Measurements from ENCODE around the gene TET1. TPM values are rescaled to one million over a fixed set of nuclear protein-coding genes. Genes with fewer than 3 reads are reported as not detected.
"Not testable (repeated sequence)": the region's sequence is repeated elsewhere in the genome, so short reads cannot be mapped to it uniquely, and the experiment has no call there.

The TET1 gene
- total RNA-seq, 4 donors from 2014 or later = 1.5 to 3.3 (median 1.5) TPM

DNA sequence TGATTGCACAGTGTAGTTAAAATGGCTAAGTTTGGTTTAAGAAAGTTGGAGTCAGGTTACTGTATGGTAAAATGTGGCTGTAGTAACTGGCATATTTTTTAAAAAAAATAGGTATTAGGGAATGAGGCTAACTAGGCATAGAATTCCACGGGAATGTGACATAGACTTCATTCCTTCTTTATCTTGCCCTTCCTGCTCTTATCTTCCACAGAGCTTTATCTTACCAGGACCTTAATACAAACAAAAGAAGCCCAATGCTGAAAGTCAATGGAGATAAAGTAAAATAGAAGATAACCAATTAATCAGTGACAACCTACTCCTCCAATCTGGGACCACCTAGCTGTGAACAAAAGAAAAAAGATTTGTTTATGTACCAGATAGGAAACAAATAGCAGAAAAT, 58.1 kb downstream of the TET1 start:
- H3K4me1 ChIP-seq = no peaks in the 10 kb centered on the region
- no peak overlapping the region for H3K27ac ChIP-seq
- no peak overlapping the region for H3K4me3 ChIP-seq
- no peaks in the 10 kb centered on the region for H3K9me3 ChIP-seq
- in situ Hi-C loops (cut with MboI; ENCODE audit: low pct_ligation_motif_present in 1 of 4, low pct_unique_long_range_greater_than_20kb in 1 of 4, low sequenced_read_pairs in 3 of 4) = no loop called here
- 57 to 89% methylated on average over 1 of the region's 1 CpG for WGBS, 2 donors (ENCODE audit: low coverage in 1 of 2)
- TF ChIP-seq POLR2A (IDR thresholded peaks at IDR 0.05) (no peak), CTCF (IDR thresholded peaks at IDR 0.05) (no peak), EP300 (IDR thresholded peaks at IDR 0.05; ENCODE audit: low read depth) (no peak), POLR2AphosphoS5 (IDR thresholded peaks at IDR 0.05) (no peak)
- intact Hi-C loops (cut with DNase I; ENCODE audit: low total_unique reads) = no loop called here
- no peaks in the 10 kb centered on the region for H3K27me3 ChIP-seq
- no peaks in the 10 kb centered on the region for H3K36me3 ChIP-seq
- DNase-seq = no peak

DNA sequence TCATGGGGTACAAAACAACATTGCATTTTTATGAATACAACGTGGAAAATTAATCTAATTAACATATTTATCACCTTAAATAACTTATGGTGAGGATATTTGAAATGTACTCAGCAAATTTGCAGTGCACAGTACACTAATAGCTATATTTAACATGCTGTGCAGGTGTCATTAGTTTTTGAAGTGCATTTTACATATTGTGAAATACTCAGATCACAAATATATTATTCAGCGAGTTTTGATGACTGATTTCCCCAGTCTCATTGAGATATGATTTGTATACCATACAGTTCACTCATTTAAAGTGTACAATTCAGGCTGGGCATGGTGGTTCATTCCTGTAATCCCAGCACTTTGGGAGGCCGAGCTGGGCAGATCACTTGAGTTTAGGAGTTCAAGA, 59.5 kb downstream of the TET1 start:
- Histone ChIP-seq H3K36me3 (no peaks in the 10 kb centered on the region), H3K4me1 (no peaks in the 10 kb centered on the region), H3K4me3 (no peak overlapping the region), H3K27ac (no peak overlapping the region), H3K9me3 (no peaks in the 10 kb centered on the region), H3K27me3 (no peaks in the 10 kb centered on the region)
- WGBS, 2 donors (ENCODE audit: low coverage in 1 of 2) = 86 to 88% methylated on average over 3 of the region's 3 CpGs
- no peak for DNase-seq
- in situ Hi-C loops (cut with MboI; ENCODE audit: low pct_ligation_motif_present in 1 of 4, low pct_unique_long_range_greater_than_20kb in 1 of 4, low sequenced_read_pairs in 3 of 4) = no loop called here
- intact Hi-C loops (cut with DNase I; ENCODE audit: low total_unique reads) = no loop called here
- TF ChIP-seq CTCF (IDR thresholded peaks at IDR 0.05) (no peak), POLR2AphosphoS5 (IDR thresholded peaks at IDR 0.05) (no peak), EP300 (IDR thresholded peaks at IDR 0.05; ENCODE audit: low read depth) (no peak), POLR2A (IDR thresholded peaks at IDR 0.05) (no peak)

DNA sequence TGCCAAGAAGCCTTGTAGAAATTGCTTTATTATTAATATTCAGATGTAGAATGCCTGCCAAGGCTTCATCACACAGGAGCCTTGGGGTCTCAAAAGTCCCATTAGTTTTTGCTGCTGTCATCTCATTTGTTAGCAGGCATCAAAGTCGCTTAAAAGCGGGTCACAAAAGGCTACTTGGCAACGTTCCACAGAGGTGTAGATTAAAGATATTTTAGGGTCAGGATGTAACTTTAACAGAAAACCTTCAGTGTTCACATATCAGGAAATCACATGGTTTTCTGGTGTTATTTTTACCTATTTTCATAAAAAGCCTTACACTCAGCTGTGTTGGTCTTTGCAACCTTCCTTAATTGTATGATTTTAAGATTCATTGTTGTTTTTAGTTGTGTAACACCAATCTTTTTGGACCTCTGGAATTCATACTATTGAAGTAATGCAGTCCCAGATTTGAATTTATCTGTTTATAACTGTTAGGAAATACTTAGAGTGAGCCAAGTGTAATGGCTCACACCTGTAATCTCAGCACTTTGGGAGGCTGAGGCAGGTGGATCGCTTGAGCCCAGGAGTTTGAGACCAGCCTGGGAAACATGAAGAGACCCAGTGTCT, 65.3 kb downstream of the TET1 start:
- TF ChIP-seq CTCF (IDR thresholded peaks at IDR 0.05) (no peak), EP300 (IDR thresholded peaks at IDR 0.05; ENCODE audit: low read depth) (no peak), POLR2AphosphoS5 (IDR thresholded peaks at IDR 0.05) (no peak), POLR2A (IDR thresholded peaks at IDR 0.05) (no peak)
- Histone ChIP-seq H3K4me3 (no peak overlapping the region), H3K27me3 (no peaks in the 10 kb centered on the region), H3K27ac (no peak overlapping the region), H3K4me1 (peaks cover 0 to 8% (median 0%) of the 10 kb centered on the region in 4 donors), H3K9me3 (no peaks in the 10 kb centered on the region), H3K36me3 (no peaks in the 10 kb centered on the region)
- intact Hi-C loops (cut with DNase I; ENCODE audit: low total_unique reads) (no loop called here), in situ Hi-C loops (cut with MboI; ENCODE audit: low pct_ligation_motif_present in 1 of 4, low pct_unique_long_range_greater_than_20kb in 1 of 4, low sequenced_read_pairs in 3 of 4) (no loop called here)
- DNase-seq = no peak
- WGBS, 2 donors (ENCODE audit: low coverage in 1 of 2) = 53 to 62% methylated on average over 4 of the region's 4 CpGs

DNA sequence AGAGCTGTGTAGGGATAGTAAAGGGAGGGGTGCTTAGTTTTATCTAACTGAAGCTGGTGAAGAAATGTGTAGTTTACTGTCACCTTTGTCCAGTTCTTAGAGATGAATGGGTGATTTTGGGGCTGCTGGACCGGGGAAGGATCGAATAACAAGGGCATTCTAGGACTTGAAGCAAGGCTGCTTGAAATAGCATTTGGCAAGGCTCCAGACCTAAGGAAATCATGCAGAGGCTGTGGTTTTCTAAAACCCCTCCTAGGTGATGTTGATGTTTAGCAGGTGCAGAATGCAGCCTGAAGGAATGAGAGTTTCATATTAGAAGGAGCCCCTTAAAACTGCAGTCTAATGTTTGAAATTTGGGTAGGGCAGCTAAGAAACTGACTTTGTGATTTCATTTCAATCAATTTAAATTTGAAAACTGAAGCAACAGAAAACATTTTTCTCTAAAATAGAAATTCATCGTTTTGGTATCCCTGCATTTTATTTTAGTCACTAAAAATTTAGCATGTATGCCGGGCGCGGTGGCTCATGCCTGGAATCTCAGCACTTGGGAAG, 68.5 kb downstream of the TET1 start:
- H3K4me3 ChIP-seq = no peak overlapping the region
- TF ChIP-seq POLR2A (IDR thresholded peaks at IDR 0.05) = no peak
- no peak for TF ChIP-seq POLR2AphosphoS5 (IDR thresholded peaks at IDR 0.05)
- no peak for TF ChIP-seq EP300 (IDR thresholded peaks at IDR 0.05; ENCODE audit: low read depth)
- TF ChIP-seq CTCF (IDR thresholded peaks at IDR 0.05) = no peak
- intact Hi-C loops (cut with DNase I; ENCODE audit: low total_unique reads) (no loop called here), in situ Hi-C loops (cut with MboI; ENCODE audit: low pct_ligation_motif_present in 1 of 4, low pct_unique_long_range_greater_than_20kb in 1 of 4, low sequenced_read_pairs in 3 of 4) (no loop called here)
- H3K27ac ChIP-seq = no peak overlapping the region
- DNase-seq = peak; percentile 35
- no peaks in the 10 kb centered on the region for H3K27me3 ChIP-seq
- 68 to 81% methylated on average over 5 to 6 of the region's 6 CpGs for WGBS, 2 donors (ENCODE audit: low coverage in 1 of 2)
- H3K4me1 ChIP-seq = peaks cover 0 to 8% (median 0%) of the 10 kb centered on the region in 4 donors
- H3K36me3 ChIP-seq = no peaks in the 10 kb centered on the region
- H3K9me3 ChIP-seq = no peaks in the 10 kb centered on the region

- intact Hi-C loops (cut with DNase I; ENCODE audit: low total_unique reads); H3K4me1 ChIP-seq; H3K27me3 ChIP-seq; in situ Hi-C loops (cut with MboI; ENCODE audit: low pct_ligation_motif_present in 1 of 4, low pct_unique_long_range_greater_than_20kb in 1 of 4, low sequenced_read_pairs in 3 of 4); DNase-seq; H3K4me3 ChIP-seq; H3K27ac ChIP-seq; H3K9me3 ChIP-seq; H3K36me3 ChIP-seq: not testable (repeated sequence)
- WGBS, 2 donors (ENCODE audit: low coverage in 1 of 2) = 93 to 99% methylated on average over 6 to 10 of the region's 10 CpGs
Observed at GRCh38 chr10:68632271-68632560, 72.1 kb downstream of the TET1 start.

Data from transverse colon (tissue), 4 donors.